SK-N-SH (cell line): ENCODE measurements around the gene MED27.

ENCODE experiments used
- NRF1 ChIP-seq: IDR thresholded peaks from 2 replicates; pipeline ENCODE4 v1.6.1; 2012; ENCODE audit warnings: low read depth, mild to moderate bottlenecking, low read length
- TF ChIP-seq, protein P1 (sequence below): fragments of 200-600 bp; sonication (generic); IDR thresholded peaks from 2 replicates; pipeline ENCODE4 v1.6.1; 2017; ENCODE audit warnings: antibody characterized with exemption, mild to moderate bottlenecking, moderate library complexity

- TF ChIP-seq, protein P1, sequence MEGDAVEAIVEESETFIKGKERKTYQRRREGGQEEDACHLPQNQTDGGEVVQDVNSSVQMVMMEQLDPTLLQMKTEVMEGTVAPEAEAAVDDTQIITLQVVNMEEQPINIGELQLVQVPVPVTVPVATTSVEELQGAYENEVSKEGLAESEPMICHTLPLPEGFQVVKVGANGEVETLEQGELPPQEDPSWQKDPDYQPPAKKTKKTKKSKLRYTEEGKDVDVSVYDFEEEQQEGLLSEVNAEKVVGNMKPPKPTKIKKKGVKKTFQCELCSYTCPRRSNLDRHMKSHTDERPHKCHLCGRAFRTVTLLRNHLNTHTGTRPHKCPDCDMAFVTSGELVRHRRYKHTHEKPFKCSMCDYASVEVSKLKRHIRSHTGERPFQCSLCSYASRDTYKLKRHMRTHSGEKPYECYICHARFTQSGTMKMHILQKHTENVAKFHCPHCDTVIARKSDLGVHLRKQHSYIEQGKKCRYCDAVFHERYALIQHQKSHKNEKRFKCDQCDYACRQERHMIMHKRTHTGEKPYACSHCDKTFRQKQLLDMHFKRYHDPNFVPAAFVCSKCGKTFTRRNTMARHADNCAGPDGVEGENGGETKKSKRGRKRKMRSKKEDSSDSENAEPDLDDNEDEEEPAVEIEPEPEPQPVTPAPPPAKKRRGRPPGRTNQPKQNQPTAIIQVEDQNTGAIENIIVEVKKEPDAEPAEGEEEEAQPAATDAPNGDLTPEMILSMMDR, result no peak
- TF ChIP-seq NRF1, result no peak
These were observed 29.1 kb upstream of the MED27 start for GRCh38 chr9:132108728-132109127.
